ENCODE measurements around the gene RNF166.

RNF166 gene

GRCh38 chr16:88703486-88704309 is 2.5 kb downstream of the RNF166 start:
- Histone ChIP-seq H3K27ac (ENCODE audit: low read length) (no peak overlapping the region), H3K27me3 (ENCODE audit: control insufficient read depth in 1 of 2, insufficient read depth in 2 of 2, low read length in 2 of 2) (no peaks in the 10 kb centered on the region), H3K4me1 (ENCODE audit: control insufficient read depth, insufficient read depth, low read length) (peaks cover 36% of the 10 kb centered on the region), H3K36me3 (ENCODE audit: control insufficient read depth in 2 of 2, insufficient read depth in 2 of 2, low read length in 2 of 2) (peaks cover 5 to 6% of the 10 kb centered on the region in 2 donors), H3K4me3 (ENCODE audit: low read length in 2 of 2) (peak overlapping the region in 1 of 2 donors; percentile 29), H3K9me3 (ENCODE audit: control insufficient read depth in 2 of 2, low read length in 2 of 2) (no peaks in the 10 kb centered on the region), H3K9ac (ENCODE audit: low read length in 2 of 2) (no peak overlapping the region)

- H3K9ac ChIP-seq (ENCODE audit: low read length in 2 of 2) = no peak overlapping the region
- peaks cover 35% of the 10 kb centered on the region for H3K4me1 ChIP-seq (ENCODE audit: control insufficient read depth, insufficient read depth, low read length)
- no peaks in the 10 kb centered on the region for H3K27me3 ChIP-seq (ENCODE audit: control insufficient read depth in 1 of 2, insufficient read depth in 2 of 2, low read length in 2 of 2)
- no peak overlapping the region for H3K4me3 ChIP-seq (ENCODE audit: low read length in 2 of 2)
- H3K36me3 ChIP-seq (ENCODE audit: control insufficient read depth in 2 of 2, insufficient read depth in 2 of 2, low read length in 2 of 2) = peaks cover 6 to 10% of the 10 kb centered on the region in 2 donors
- H3K9me3 ChIP-seq (ENCODE audit: control insufficient read depth in 2 of 2, low read length in 2 of 2) = no peaks in the 10 kb centered on the region
- no peak overlapping the region for H3K27ac ChIP-seq (ENCODE audit: low read length)
These were observed 3.6 kb downstream of the RNF166 start for GRCh38 chr16:88702371-88703210.

GRCh38 chr16:88701581-88702370 is 4.4 kb downstream of the RNF166 start:
- peaks cover 27% of the 10 kb centered on the region for H3K4me1 ChIP-seq (ENCODE audit: control insufficient read depth, insufficient read depth, low read length)
- peaks cover 6 to 10% of the 10 kb centered on the region in 2 donors for H3K36me3 ChIP-seq (ENCODE audit: control insufficient read depth in 2 of 2, insufficient read depth in 2 of 2, low read length in 2 of 2)
- no peak overlapping the region for H3K4me3 ChIP-seq (ENCODE audit: low read length in 2 of 2)

GRCh38 chr16:88700636-88701482 is 5.3 kb downstream of the RNF166 start:
- Histone ChIP-seq H3K9ac (ENCODE audit: low read length in 2 of 2) (no peak overlapping the region), H3K27ac (ENCODE audit: low read length) (no peak overlapping the region), H3K9me3 (ENCODE audit: control insufficient read depth in 2 of 2, low read length in 2 of 2) (no peaks in the 10 kb centered on the region), H3K4me1 (ENCODE audit: control insufficient read depth, insufficient read depth, low read length) (peaks cover 25% of the 10 kb centered on the region), H3K36me3 (ENCODE audit: control insufficient read depth in 2 of 2, insufficient read depth in 2 of 2, low read length in 2 of 2) (peaks cover 6 to 10% of the 10 kb centered on the region in 2 donors), H3K4me3 (ENCODE audit: low read length in 2 of 2) (no peak overlapping the region), H3K27me3 (ENCODE audit: control insufficient read depth in 1 of 2, insufficient read depth in 2 of 2, low read length in 2 of 2) (no peaks in the 10 kb centered on the region)

More at GRCh38 chr16:88701581-88702370, 4.4 kb downstream of the RNF166 start:
- H3K9ac ChIP-seq (ENCODE audit: low read length in 2 of 2) = no peak overlapping the region
- H3K27me3 ChIP-seq (ENCODE audit: control insufficient read depth in 1 of 2, insufficient read depth in 2 of 2, low read length in 2 of 2) = no peaks in the 10 kb centered on the region
- H3K27ac ChIP-seq (ENCODE audit: low read length) = no peak overlapping the region
- H3K9me3 ChIP-seq (ENCODE audit: control insufficient read depth in 2 of 2, low read length in 2 of 2) = no peaks in the 10 kb centered on the region

GRCh38 chr16:88700322-88700635 is 5.9 kb downstream of the RNF166 start:
- H3K9ac ChIP-seq (ENCODE audit: low read length in 2 of 2) = no peak overlapping the region
- H3K36me3 ChIP-seq (ENCODE audit: control insufficient read depth in 2 of 2, insufficient read depth in 2 of 2, low read length in 2 of 2) = peaks cover 6 to 10% of the 10 kb centered on the region in 2 donors
- no peaks in the 10 kb centered on the region for H3K27me3 ChIP-seq (ENCODE audit: control insufficient read depth in 1 of 2, insufficient read depth in 2 of 2, low read length in 2 of 2)
- no peaks in the 10 kb centered on the region for H3K9me3 ChIP-seq (ENCODE audit: control insufficient read depth in 2 of 2, low read length in 2 of 2)
- no peak overlapping the region for H3K4me3 ChIP-seq (ENCODE audit: low read length in 2 of 2)
- H3K27ac ChIP-seq (ENCODE audit: low read length) = no peak overlapping the region
- peaks cover 21% of the 10 kb centered on the region for H3K4me1 ChIP-seq (ENCODE audit: control insufficient read depth, insufficient read depth, low read length)

- no peak overlapping the region for H3K4me3 ChIP-seq (ENCODE audit: low read length in 2 of 2)
- H3K9ac ChIP-seq (ENCODE audit: low read length in 2 of 2) = no peak overlapping the region
- H3K9me3 ChIP-seq (ENCODE audit: control insufficient read depth in 2 of 2, low read length in 2 of 2) = no peaks in the 10 kb centered on the region
- H3K36me3 ChIP-seq (ENCODE audit: control insufficient read depth in 2 of 2, insufficient read depth in 2 of 2, low read length in 2 of 2) = peaks cover 6 to 10% of the 10 kb centered on the region in 2 donors
- peaks cover 13% of the 10 kb centered on the region for H3K4me1 ChIP-seq (ENCODE audit: control insufficient read depth, insufficient read depth, low read length)
- H3K27ac ChIP-seq (ENCODE audit: low read length) = no peak overlapping the region
- no peaks in the 10 kb centered on the region for H3K27me3 ChIP-seq (ENCODE audit: control insufficient read depth in 1 of 2, insufficient read depth in 2 of 2, low read length in 2 of 2)
These were observed 7.0 kb downstream of the RNF166 start for GRCh38 chr16:88699180-88699579.

- Histone ChIP-seq H3K9me3 (ENCODE audit: control insufficient read depth in 2 of 2, low read length in 2 of 2) (no peaks in the 10 kb centered on the region), H3K4me1 (ENCODE audit: control insufficient read depth, insufficient read depth, low read length) (peaks cover 13% of the 10 kb centered on the region), H3K9ac (ENCODE audit: low read length in 2 of 2) (no peak overlapping the region), H3K36me3 (ENCODE audit: control insufficient read depth in 2 of 2, insufficient read depth in 2 of 2, low read length in 2 of 2) (peaks cover 6 to 10% of the 10 kb centered on the region in 2 donors), H3K27me3 (ENCODE audit: control insufficient read depth in 1 of 2, insufficient read depth in 2 of 2, low read length in 2 of 2) (no peaks in the 10 kb centered on the region), H3K4me3 (ENCODE audit: low read length in 2 of 2) (no peak overlapping the region), H3K27ac (ENCODE audit: low read length) (no peak overlapping the region)
These were observed 7.6 kb downstream of the RNF166 start for GRCh38 chr16:88698646-88699045.

- no peak overlapping the region for H3K9ac ChIP-seq (ENCODE audit: low read length in 2 of 2)
- H3K36me3 ChIP-seq (ENCODE audit: control insufficient read depth in 2 of 2, insufficient read depth in 2 of 2, low read length in 2 of 2) = peaks cover 6 to 10% of the 10 kb centered on the region in 2 donors
- no peaks in the 10 kb centered on the region for H3K9me3 ChIP-seq (ENCODE audit: control insufficient read depth in 2 of 2, low read length in 2 of 2)
- no peak overlapping the region for H3K4me3 ChIP-seq (ENCODE audit: low read length in 2 of 2)
- no peaks in the 10 kb centered on the region for H3K27me3 ChIP-seq (ENCODE audit: control insufficient read depth in 1 of 2, insufficient read depth in 2 of 2, low read length in 2 of 2)
- H3K4me1 ChIP-seq (ENCODE audit: control insufficient read depth, insufficient read depth, low read length) = peaks cover 13% of the 10 kb centered on the region
- H3K27ac ChIP-seq (ENCODE audit: low read length) = no peak overlapping the region
These were observed 8.2 kb downstream of the RNF166 start for GRCh38 chr16:88697831-88698615.

GRCh38 chr16:88697116-88697830 is 8.9 kb downstream of the RNF166 start:
- H3K9me3 ChIP-seq (ENCODE audit: control insufficient read depth in 2 of 2, low read length in 2 of 2) = no peaks in the 10 kb centered on the region
- H3K36me3 ChIP-seq (ENCODE audit: control insufficient read depth in 2 of 2, insufficient read depth in 2 of 2, low read length in 2 of 2) = peaks cover 5 to 10% of the 10 kb centered on the region in 2 donors
- no peaks in the 10 kb centered on the region for H3K27me3 ChIP-seq (ENCODE audit: control insufficient read depth in 1 of 2, insufficient read depth in 2 of 2, low read length in 2 of 2)
- H3K4me3 ChIP-seq (ENCODE audit: low read length in 2 of 2) = no peak overlapping the region
- peaks cover 10% of the 10 kb centered on the region for H3K4me1 ChIP-seq (ENCODE audit: control insufficient read depth, insufficient read depth, low read length)
- H3K9ac ChIP-seq (ENCODE audit: low read length in 2 of 2) = no peak overlapping the region
- no peak overlapping the region for H3K27ac ChIP-seq (ENCODE audit: low read length)

Measured in stomach smooth muscle (tissue), 2 donors.